ENCODE measurements around the gene DNAH1. TPM values are rescaled to one million over a fixed set of nuclear protein-coding genes. Genes with fewer than 3 reads are reported as not detected.

Gene DNAH1
- total RNA-seq, 1 experiment from 2014 or later, result 5.5 TPM

- POLR2A ChIA-PET, result no interaction called here
- intact Hi-C loops (cut with micrococcal nuclease), result no loop called here
- Histone ChIP-seq H3K27me3 (ENCODE audit: insufficient read depth, low read length) (no peaks in the 10 kb centered on the region), H3K79me2 (ENCODE audit: insufficient read depth, low read length) (no peaks in the 10 kb centered on the region), H2AFZ (ENCODE audit: low read depth, low read length, poor library complexity, severe bottlenecking) (no peak overlapping the region), H3K4me1 (ENCODE audit: control insufficient read depth in 1 of 2, insufficient read depth in 2 of 2, low read length in 2 of 2) (no peaks in the 10 kb centered on the region), H4K20me1 (ENCODE audit: insufficient read depth) (no peaks in the 10 kb centered on the region), H3K9ac (ENCODE audit: low read length) (no peak overlapping the region), H3K9me3 (ENCODE audit: control insufficient read depth in 1 of 2, insufficient read depth in 1 of 2, low read depth in 1 of 2, low read length in 2 of 2) (no peaks in the 10 kb centered on the region), H3K27ac (ENCODE audit: low read depth, low read length) (no peak overlapping the region), H3K4me2 (ENCODE audit: low read length) (no peak overlapping the region), H3K4me3 (replicated peaks in 1 of 2; ENCODE audit: low read depth in 1 of 2, low read length in 2 of 2) (no peak overlapping the region), H3K36me3 (ENCODE audit: control insufficient read depth in 1 of 2, insufficient read depth in 2 of 2, low read length in 2 of 2) (no peaks in the 10 kb centered on the region), H3K9me2 (ENCODE audit: insufficient read depth) (no peaks in the 10 kb centered on the region)
- RAD21 ChIA-PET (ENCODE audit: low non-redundant PET in 1 of 2, low total read pairs in 2 of 2, uncharacterized antibody in 2 of 2, unreplicated experiment in 2 of 2), result no interaction called here
- ATAC-seq (no peak), DNase-seq (ENCODE audit: low read depth, low spot score) (no peak)
- CTCF ChIA-PET, result interaction anchor here (1.6 kb wide), 1 partner anchor 15 kb away, joined by 6 read pairs; no protein-coding TSS in a partner anchor
- no TSS peak for BruUV-seq (replicated peaks)
- TF ChIP-seq ZNF274 (IDR thresholded peaks at IDR 0.05; ENCODE audit: low read depth, low read length) (no peak), TCF7L2 (IDR thresholded peaks at IDR 0.05; ENCODE audit: borderline replicate concordance, extremely low read depth, insufficient read depth, insufficient read length) (no peak), CEBPB (IDR thresholded peaks at IDR 0.05; ENCODE audit: low read depth) (no peak), POLR2A (IDR thresholded peaks at IDR 0.05; ENCODE audit: borderline replicate concordance, extremely low read depth, insufficient read depth, insufficient read length) (no peak), CBX3 (IDR thresholded peaks at IDR 0.05; ENCODE audit: low read depth) (no peak), SP1 (IDR thresholded peaks at IDR 0.05; ENCODE audit: low read depth) (no peak), EGR1 (IDR thresholded peaks at IDR 0.05; ENCODE audit: low read depth) (no peak), SRF (IDR thresholded peaks at IDR 0.05; ENCODE audit: low read depth) (no peak), RAD21 (IDR thresholded peaks at IDR 0.05; ENCODE audit: low read depth) (no peak), ZFX (IDR thresholded peaks at IDR 0.05) (no peak), SIN3A (IDR thresholded peaks at IDR 0.05; ENCODE audit: low read depth) (no peak), EZH2 (IDR thresholded peaks at IDR 0.05) (no peak), REST (IDR thresholded peaks at IDR 0.05; ENCODE audit: low read depth) (no peak), YY1 (IDR thresholded peaks at IDR 0.05; ENCODE audit: extremely low read depth, insufficient replicate concordance, low read depth, low read length) (no peak), JUND (IDR thresholded peaks at IDR 0.05) (no peak), ELF1 (IDR thresholded peaks at IDR 0.05; ENCODE audit: borderline replicate concordance, low read depth) (no peak)
- TF ChIP-seq, protein P1, sequence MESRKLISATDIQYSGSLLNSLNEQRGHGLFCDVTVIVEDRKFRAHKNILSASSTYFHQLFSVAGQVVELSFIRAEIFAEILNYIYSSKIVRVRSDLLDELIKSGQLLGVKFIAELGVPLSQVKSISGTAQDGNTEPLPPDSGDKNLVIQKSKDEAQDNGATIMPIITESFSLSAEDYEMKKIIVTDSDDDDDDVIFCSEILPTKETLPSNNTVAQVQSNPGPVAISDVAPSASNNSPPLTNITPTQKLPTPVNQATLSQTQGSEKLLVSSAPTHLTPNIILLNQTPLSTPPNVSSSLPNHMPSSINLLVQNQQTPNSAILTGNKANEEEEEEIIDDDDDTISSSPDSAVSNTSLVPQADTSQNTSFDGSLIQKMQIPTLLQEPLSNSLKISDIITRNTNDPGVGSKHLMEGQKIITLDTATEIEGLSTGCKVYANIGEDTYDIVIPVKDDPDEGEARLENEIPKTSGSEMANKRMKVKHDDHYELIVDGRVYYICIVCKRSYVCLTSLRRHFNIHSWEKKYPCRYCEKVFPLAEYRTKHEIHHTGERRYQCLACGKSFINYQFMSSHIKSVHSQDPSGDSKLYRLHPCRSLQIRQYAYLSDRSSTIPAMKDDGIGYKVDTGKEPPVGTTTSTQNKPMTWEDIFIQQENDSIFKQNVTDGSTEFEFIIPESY (IDR thresholded peaks at IDR 0.05; ENCODE audit: extremely low read depth, insufficient replicate concordance, low read length), result no peak
- TF ChIP-seq, protein P2, sequence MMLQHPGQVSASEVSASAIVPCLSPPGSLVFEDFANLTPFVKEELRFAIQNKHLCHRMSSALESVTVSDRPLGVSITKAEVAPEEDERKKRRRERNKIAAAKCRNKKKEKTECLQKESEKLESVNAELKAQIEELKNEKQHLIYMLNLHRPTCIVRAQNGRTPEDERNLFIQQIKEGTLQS (IDR thresholded peaks at IDR 0.05), result no peak
- TF ChIP-seq, protein P3, sequence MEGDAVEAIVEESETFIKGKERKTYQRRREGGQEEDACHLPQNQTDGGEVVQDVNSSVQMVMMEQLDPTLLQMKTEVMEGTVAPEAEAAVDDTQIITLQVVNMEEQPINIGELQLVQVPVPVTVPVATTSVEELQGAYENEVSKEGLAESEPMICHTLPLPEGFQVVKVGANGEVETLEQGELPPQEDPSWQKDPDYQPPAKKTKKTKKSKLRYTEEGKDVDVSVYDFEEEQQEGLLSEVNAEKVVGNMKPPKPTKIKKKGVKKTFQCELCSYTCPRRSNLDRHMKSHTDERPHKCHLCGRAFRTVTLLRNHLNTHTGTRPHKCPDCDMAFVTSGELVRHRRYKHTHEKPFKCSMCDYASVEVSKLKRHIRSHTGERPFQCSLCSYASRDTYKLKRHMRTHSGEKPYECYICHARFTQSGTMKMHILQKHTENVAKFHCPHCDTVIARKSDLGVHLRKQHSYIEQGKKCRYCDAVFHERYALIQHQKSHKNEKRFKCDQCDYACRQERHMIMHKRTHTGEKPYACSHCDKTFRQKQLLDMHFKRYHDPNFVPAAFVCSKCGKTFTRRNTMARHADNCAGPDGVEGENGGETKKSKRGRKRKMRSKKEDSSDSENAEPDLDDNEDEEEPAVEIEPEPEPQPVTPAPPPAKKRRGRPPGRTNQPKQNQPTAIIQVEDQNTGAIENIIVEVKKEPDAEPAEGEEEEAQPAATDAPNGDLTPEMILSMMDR (IDR thresholded peaks at IDR 0.05 in 2 of 3, conservative IDR thresholded peaks at IDR 0.05 in 1 of 3; ENCODE audit: borderline replicate concordance in 1 of 3, insufficient read depth in 1 of 3, low read depth in 2 of 3, low read length in 2 of 3), result no peak
- TF ChIP-seq, protein P4, sequence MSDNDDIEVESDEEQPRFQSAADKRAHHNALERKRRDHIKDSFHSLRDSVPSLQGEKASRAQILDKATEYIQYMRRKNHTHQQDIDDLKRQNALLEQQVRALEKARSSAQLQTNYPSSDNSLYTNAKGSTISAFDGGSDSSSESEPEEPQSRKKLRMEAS (IDR thresholded peaks at IDR 0.05), result no peak
Measured at GRCh38 chr3:52370531-52370930, 54.4 kb downstream of the DNAH1 start.
